Left forelimb (tissue), 1 donor: Measurements from ENCODE around the gene CDKAL1.

Experiments
- DNase-seq: peaks from one replicate; pipeline ENCODE4 v3.0.0-alpha.2; 2018; ENCODE audit warnings: low spot score

The CDKAL1 gene

DNA sequence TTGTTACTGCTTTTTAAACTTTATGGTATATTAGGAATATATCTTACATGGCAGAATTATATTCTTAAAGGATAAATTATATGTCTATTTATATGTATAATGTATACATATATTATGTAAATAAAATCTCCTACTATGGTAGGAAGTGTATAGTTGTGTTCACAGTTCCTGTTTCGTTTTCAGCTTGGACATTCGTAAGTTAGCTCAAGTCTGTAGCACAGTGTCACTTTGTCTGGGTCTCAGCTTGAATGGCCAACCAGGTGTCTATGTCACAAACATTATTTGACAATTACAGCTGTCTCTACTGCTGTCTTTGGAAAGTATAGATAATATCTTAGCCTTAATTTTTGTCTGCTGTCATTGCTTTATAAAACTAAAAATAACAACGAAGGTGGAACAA lies 303.9 kb downstream of the CDKAL1 start:
- DNase-seq = no peak

GRCh38 chr6:20839630-20840029 lies 305.4 kb downstream of the CDKAL1 start:
- no peak for DNase-seq

GRCh38 chr6:20840675-20841074 lies 306.4 kb downstream of the CDKAL1 start:
- no peak for DNase-seq

- DNase-seq = no peak
These were observed 307.5 kb downstream of the CDKAL1 start for GRCh38 chr6:20841806-20842205.

DNA sequence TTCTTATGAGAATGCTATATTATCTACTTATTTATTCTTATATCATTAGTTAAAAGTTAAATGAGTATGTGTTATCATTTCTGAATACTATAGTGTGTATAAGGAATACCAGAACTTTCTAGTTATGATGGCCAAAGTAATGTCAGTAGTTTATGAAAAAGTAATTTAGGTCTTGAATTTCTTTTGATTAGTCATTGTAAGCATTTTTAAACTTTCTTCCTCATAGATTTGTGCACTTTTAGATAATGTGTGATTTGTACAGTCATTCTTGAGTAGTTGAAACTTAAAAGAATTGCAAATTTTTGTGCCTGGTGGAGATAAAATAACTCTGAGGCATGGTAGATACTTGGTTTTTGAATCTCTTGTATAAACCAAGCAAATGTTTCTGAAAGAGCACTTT lies 311.3 kb downstream of the CDKAL1 start:
- no peak for DNase-seq

- DNase-seq = no peak
These were observed 312.4 kb downstream of the CDKAL1 start for GRCh38 chr6:20846602-20847028.

DNA sequence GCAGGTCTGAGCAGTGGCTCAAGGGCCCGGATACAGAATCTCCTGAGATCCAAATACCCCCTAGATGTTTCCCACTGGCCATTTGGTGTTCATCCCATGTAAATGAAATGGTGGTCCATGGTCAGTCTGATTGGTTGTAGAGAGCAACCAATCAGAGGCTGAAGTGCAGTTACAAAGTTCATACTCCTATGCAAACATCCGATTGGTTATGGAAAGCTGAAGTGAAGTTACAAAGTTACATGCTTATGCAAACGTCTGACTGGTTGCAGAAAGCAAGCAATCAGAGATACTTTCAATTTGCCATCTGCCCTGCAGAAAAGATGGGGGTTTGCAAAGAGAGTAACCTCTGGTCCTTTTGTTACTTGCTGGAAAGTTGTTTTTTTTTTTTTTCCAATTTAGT lies 313.6 kb downstream of the CDKAL1 start:
- DNase-seq = no peak

DNA sequence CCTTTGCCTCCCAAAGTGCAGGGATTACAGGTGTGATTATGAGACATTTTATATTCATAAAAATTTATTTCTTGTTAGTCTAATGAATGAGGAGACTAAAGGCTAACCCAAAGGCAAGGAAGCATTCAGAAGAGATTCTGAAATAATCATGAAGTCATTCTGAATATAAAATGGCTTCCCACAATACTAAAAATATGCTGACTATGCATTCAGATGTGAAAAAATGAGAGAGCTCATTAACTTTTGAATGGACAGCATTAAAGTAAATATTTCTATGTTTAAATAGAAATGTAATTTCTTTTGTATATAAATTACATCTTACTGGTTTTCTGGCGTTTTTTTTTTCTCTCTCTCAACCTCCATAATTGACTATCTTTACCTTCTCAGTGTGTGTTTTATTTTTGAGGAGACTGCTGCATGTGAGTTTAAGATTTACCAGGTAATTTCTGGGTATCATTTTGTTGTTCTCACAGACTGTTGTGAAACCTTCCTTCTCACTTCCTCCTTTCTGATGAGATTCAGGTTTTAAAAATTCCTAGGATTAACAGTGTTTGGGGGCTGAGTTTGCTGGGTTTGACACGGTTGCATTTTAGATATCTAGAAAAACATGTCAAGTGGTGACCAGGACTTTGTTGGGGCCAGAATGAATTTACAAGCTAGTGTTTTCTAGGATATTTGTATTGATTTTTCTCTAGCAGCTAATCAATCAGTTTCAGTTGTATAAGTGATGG lies 316.6 kb downstream of the CDKAL1 start:
- DNase-seq = no peak

GRCh38 chr6:20851795-20852194 lies 317.5 kb downstream of the CDKAL1 start:
- no peak for DNase-seq

- no peak for DNase-seq
These were observed 319.6 kb downstream of the CDKAL1 start for GRCh38 chr6:20853828-20854227.

- no peak for DNase-seq
These were observed 322.5 kb downstream of the CDKAL1 start for GRCh38 chr6:20856681-20857288.

DNA sequence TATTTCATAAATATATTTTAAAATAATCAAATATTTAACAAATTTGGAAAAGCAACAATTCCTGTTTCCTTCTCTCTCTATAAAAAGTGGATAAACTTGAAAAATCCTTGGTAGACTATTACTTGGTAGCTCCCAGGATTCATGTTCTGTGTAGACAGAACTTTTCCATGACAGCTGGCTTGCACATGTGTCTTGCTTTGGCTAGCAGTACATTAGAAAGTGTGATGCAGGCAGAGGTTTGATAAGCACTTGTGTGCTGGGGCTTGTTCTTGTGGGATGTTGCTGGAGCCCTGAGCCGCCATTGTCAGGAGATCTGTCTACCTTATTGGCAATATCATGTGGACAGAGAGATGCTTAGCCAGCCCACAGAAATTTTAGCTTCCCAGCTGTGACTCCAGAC lies 327.2 kb downstream of the CDKAL1 start:
- DNase-seq = no peak

GRCh38 chr6:20866036-20866435 lies 331.8 kb downstream of the CDKAL1 start:
- no peak for DNase-seq

DNA sequence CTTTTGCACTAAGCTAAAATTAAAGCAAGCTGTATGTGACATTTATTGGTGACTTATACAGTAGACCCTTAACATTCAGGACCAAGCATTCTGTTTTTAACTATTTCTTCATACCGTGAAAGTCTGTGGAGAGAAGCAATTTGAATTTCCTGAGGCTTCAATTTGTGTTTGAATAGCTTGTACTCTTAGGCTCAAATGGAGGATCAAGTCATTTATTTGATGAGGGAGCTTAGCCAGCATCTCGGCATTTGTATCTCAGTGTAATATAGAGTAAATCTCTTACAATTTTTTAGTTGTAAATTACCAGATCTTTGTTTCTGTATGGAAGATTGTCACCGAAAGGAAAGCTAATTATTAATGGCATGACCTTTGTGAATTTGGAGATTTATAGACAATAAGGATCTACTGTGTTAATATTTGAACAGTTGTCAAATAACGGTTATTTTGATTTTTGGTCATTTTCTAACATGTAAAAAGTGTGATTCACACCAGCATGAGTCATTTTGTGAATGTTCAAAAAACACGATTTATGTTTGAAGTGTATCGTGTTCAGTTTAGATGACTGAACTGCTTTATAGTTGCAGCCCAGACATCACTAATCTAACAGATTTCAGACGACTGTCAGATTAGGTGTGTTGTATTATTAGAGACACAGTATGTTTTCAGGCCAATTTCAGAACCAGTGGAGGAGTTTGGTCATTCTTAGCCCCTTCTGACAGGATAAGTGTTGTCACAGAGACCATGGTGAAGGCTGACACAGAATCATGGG lies 332.9 kb downstream of the CDKAL1 start:
- DNase-seq = no peak

- DNase-seq = no peak
These were observed 334.3 kb downstream of the CDKAL1 start for GRCh38 chr6:20868397-20869096.

GRCh38 chr6:20870021-20870420 lies 335.8 kb downstream of the CDKAL1 start:
- no peak for DNase-seq

DNA sequence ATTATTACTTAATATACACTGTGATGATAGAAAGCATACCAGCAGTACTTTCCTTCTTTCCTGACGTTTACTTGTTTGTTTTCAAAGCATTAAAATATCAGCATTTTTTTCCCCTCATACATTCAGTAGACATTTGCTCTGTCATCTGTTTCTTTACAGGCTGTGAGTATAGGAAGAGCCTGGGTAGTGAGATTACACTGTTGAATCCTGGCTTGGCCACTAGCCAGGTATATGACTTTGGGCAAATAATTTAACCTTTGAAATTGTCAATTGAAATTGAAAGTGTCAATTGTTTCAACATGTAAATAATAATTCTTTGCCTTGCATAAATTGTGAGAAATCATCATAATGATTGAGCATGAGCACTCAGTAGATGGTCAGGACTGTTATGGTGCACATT lies 336.2 kb downstream of the CDKAL1 start:
- no peak for DNase-seq

DNA sequence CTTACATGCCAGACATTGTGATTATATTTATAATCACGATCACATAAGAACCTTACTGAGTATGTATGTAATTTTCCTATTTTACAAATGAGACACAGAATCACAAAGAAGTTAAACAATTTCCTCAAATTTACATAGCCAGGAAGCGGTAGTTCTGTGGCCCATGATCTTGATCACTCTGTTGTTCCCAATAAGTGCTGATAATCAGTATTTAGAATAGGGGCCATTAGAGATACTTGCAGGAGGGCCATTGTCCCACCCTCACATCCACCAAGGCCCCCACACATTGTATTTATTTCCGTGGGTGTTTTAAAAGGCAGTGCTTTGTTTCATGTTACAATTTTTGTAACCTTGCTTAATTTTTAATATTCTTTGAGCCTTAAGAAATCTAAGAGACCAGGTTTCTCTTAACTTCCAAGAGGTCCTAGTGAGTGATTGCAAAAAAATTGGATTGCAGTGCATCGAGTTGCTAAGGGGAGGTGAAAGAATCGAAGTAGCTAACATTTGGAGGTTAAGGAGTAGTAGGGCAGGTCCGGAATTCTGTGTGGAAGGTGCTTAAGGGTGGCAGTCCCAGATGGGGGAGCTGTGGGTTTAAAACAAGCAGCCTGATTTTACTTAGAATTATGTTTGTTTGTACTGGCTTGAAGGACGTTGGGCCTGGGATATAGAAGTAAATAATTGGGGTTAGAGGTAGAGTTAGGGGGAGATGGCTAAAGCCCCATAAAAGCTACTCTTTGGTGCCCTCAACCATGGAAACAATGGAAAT lies 339.4 kb downstream of the CDKAL1 start:
- no peak for DNase-seq

- DNase-seq = no peak
These were observed 341.2 kb downstream of the CDKAL1 start for GRCh38 chr6:20875369-20875963.

DNA sequence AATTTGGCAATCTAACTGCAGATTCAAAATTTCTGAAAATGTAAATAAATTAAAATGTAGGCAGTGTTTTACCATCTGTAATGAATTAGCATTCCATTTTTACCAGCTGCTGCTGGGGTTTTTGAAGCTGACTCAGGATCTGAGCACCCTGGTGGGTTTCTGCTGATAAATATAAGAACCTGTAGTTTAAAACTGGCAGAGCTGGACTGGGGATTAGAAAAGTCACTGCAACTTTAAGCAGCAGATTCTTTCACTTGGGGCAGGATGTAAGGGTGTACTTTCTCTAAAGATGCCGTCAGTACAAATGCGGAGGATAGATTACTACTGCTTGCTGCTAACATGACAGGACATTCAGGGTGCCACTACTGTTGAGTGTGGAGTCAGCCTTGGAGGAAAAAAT lies 341.8 kb downstream of the CDKAL1 start:
- no peak for DNase-seq

- DNase-seq = no peak
These were observed 342.3 kb downstream of the CDKAL1 start for GRCh38 chr6:20876561-20876960.
